DMS79 treated with DMSO at 0.1 percent for 48 hours (cell line): Measurements from ENCODE around the gene LHFPL2.

Source experiments
- DNase-seq: peaks from one replicate; lab custom pipeline; 2025; lab: John Stamatoyannopoulos, UW

The LHFPL2 gene

GRCh38 chr5:78618303-78618702 lies 30.3 kb downstream of the LHFPL2 start:
- DNase-seq, result no peak

- no peak for DNase-seq
Observed at GRCh38 chr5:78615697-78616096, 32.9 kb downstream of the LHFPL2 start.

- no peak for DNase-seq
Observed at GRCh38 chr5:78614816-78615215, 33.8 kb downstream of the LHFPL2 start.

GRCh38 chr5:78613756-78614155 lies 34.8 kb downstream of the LHFPL2 start:
- no peak for DNase-seq

- DNase-seq, result no peak
Observed at GRCh38 chr5:78613151-78613533, 35.4 kb downstream of the LHFPL2 start.

GRCh38 chr5:78612227-78613150 lies 36.1 kb downstream of the LHFPL2 start:
- peak; percentile 83 for DNase-seq

GRCh38 chr5:78611126-78611605 lies 37.4 kb downstream of the LHFPL2 start:
- DNase-seq, result no peak

GRCh38 chr5:78610636-78611035 lies 37.9 kb downstream of the LHFPL2 start:
- DNase-seq, result no peak

GRCh38 chr5:78610163-78610583 lies 38.4 kb downstream of the LHFPL2 start:
- DNase-seq, result no peak

- DNase-seq, result no peak
Observed at GRCh38 chr5:78607864-78608263, 40.7 kb downstream of the LHFPL2 start.

GRCh38 chr5:78606241-78606640 lies 42.3 kb downstream of the LHFPL2 start:
- DNase-seq, result peak; percentile 5

GRCh38 chr5:78605611-78606010 lies 43.0 kb downstream of the LHFPL2 start:
- no peak for DNase-seq

- no peak for DNase-seq
Observed at GRCh38 chr5:78604689-78605285, 43.8 kb downstream of the LHFPL2 start.

- DNase-seq, result no peak
Observed at GRCh38 chr5:78603636-78604175, 44.9 kb downstream of the LHFPL2 start.

GRCh38 chr5:78602400-78602799 lies 46.2 kb downstream of the LHFPL2 start:
- DNase-seq, result no peak

- DNase-seq, result no peak
Observed at GRCh38 chr5:78601559-78602314, 46.8 kb downstream of the LHFPL2 start.

- DNase-seq, result no peak
Observed at GRCh38 chr5:78600687-78601414, 47.7 kb downstream of the LHFPL2 start.

GRCh38 chr5:78598973-78599372 lies 49.6 kb downstream of the LHFPL2 start:
- no peak for DNase-seq

- DNase-seq, result no peak
Observed at GRCh38 chr5:78597974-78598371, 50.6 kb downstream of the LHFPL2 start.

GRCh38 chr5:78597068-78597973 lies 51.3 kb downstream of the LHFPL2 start:
- no peak for DNase-seq
